GM15510 (cell line): ENCODE measurements around the gene CAPZB.

Source experiments
- POLR2A ChIP-seq: IDR thresholded peaks from 3 replicates; pipeline ENCODE4 v1.6.1; 2011; ENCODE audit warnings: borderline replicate concordance; ENCODE audit not compliant: insufficient read length; ENCODE audit errors: extremely low read depth

CAPZB gene

DNA sequence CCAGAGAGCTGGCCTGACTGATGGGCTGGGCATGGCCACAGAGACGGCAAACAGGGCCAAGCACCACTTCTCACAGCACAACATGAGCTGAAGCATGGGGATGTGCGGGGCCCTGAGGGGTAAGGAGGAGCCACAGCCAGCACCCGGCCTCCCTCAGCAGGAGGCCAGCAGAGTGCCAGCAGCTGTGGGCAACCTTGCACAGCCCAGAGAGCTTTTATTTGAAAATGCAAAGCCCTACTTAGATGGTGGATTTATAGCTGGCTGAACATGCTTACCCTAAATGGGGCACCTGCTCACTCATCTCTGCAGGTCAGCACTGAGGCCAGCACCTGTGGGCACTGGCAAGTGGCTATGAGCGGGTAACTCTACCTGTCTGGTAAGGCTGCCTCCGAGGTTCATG, 129.1 kb downstream of the CAPZB start:
- no peak for TF ChIP-seq POLR2A

- TF ChIP-seq POLR2A, result no peak
These were observed 130.8 kb downstream of the CAPZB start for GRCh38 chr1:19354531-19354981.

GRCh38 chr1:19353596-19353995, 131.7 kb downstream of the CAPZB start:
- no peak for TF ChIP-seq POLR2A

DNA sequence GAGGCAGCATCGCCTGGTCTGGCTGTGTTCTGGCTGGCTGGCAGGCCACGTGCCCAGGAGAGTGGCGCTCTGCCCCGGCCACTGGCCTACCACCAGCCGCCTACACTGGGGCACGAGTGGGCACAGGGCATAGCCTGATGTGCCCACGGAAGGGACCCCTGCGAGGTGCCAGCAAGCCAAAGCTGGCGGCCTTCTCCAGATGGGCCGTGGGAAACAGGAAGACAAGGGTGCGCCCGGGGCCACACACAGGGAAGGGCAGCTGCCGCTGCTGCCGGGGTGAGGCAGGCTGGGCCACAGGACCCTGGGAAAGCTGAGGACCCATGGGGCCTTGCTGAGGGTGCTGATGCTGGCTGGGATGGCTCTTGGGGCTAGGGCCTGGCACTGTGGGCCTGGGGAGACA, 132.5 kb downstream of the CAPZB start:
- no peak for TF ChIP-seq POLR2A

GRCh38 chr1:19351873-19352272, 133.5 kb downstream of the CAPZB start:
- TF ChIP-seq POLR2A, result no peak

DNA sequence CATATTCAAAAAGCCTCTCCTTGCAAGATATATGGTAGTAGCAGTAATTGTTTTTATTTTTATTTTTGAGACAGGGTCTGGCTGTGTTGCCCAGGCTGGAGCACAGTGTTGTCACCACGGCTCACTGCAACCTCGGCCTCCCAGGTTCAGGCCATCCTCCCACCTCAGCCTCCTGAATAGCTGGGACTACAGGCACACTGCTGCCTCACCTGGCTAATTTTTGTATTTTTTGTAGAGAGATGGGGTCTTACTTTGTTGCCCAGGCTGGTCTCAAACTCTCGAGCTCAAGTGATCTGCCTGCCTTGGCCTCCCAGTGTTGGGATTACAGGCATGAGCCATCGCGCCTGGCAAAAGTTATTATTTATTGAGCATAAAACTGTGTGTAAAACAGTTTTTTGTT, 134.8 kb downstream of the CAPZB start:
- TF ChIP-seq POLR2A, result no peak

DNA sequence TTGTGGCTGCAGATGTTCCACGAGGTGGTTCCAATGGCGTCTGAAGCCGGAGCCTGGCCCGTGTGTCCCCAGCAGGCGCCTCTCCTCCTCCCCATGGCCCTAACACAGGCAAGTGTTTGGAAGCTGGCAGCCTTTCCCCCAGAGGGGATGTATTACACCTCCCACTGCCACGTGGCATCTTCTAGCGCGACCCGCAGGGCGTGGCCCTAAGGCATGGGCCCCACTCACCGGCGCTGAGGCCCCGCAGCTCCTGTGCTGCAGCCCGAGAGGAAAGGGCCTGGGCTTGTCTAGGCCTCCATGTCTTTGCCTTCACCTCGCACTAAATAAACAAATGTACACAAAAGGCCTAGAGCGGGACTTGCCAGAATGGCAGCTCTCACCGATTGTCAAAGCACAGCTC, 135.3 kb downstream of the CAPZB start:
- no peak for TF ChIP-seq POLR2A

DNA sequence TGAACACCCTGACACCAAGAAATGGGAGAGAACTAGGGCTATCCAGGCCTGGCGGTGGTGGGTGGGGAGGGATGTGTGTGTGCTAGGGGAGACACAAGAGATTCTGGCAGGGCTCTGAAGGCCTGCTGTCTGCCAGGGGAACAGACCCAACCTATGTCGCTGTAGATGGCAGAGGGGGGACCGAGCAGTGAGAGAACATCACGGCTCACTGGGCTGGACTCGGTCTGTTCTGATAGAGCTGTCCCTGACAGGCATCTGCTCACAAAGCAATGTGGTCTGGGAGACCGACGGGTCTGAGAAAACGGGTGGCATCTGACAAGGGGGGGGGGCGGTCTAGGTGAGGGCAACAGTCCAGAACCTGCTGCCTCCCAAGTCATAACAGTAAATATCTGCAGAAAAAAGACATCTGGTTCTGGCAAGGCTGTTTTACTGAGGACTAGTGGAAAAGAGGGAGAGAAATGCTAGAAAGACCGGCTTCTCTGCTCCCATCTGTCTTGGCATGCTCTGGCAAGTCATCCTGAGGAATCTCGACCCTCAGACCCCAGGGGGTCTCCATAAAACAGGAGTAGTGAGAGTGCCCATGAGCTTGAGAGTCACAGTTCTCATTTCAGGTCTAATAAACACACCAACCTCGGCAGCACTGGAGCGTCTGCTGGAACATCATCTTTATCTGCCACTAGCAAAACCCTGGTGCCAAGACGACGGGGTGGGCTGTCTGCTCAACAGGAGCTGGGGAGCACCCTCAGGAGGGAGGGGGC, 136.7 kb downstream of the CAPZB start:
- no peak for TF ChIP-seq POLR2A

GRCh38 chr1:19347533-19348172, 137.7 kb downstream of the CAPZB start:
- no peak for TF ChIP-seq POLR2A

- no peak for TF ChIP-seq POLR2A
These were observed 139.3 kb downstream of the CAPZB start for GRCh38 chr1:19346026-19346425.

- TF ChIP-seq POLR2A, result no peak
These were observed 139.9 kb downstream of the CAPZB start for GRCh38 chr1:19345391-19345790.

DNA sequence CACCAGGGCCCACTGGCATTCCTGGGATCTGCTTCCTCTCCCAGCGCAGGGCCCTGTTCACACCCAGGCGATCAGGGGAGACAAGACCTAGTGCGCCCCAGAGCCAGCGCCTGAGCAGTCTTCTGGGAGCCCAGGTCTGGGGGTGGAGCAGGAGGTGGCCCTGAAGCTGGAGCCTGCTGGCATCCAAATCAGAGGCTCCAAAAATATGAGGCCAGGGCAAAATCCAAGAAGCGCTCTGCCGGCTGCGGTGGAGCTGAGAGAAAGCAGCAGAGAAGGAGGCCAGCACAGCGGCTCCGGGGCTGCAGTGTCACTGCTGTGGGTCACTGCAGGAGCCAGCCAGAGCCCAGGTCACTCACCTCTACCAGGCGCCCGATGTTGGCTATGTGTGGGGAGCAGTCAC, 140.5 kb downstream of the CAPZB start:
- no peak for TF ChIP-seq POLR2A

- TF ChIP-seq POLR2A, result no peak
These were observed 140.9 kb downstream of the CAPZB start for GRCh38 chr1:19344372-19344810.

DNA sequence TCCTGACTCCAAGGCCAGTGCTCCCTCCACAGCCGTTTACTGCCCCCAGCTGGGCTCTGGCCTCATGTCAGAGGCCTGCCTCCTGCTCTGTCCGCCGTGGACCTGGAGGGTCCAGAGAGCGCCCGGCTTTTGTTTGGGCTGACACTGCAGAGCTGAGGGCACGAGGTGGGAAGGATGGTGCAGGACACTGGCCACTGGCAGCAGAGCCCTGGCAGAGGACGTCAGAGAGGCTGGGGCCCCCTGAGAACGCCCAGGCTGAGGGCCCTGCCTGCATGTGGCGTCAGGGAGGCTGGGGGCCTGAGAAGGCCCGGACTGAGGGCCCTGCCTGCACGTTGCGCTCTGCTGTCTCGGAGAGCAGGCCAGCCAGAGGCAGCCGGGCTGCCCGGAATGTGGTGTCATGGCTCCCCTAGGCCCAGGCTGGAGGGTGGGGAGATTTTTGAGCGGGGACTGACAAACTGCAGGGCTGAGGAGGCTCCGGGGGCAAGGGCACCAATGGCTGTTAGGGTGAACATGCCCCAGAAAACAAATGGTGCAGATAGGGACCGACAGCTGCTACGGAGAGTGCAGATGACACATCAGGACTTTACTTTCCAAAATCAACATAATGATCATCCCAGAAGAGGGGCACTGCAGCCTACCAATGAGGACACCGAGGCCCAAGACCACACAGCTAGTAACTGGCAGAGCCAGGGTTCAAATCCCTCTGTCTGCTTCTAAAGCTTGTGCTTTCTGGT, 141.6 kb downstream of the CAPZB start:
- TF ChIP-seq POLR2A, result no peak

DNA sequence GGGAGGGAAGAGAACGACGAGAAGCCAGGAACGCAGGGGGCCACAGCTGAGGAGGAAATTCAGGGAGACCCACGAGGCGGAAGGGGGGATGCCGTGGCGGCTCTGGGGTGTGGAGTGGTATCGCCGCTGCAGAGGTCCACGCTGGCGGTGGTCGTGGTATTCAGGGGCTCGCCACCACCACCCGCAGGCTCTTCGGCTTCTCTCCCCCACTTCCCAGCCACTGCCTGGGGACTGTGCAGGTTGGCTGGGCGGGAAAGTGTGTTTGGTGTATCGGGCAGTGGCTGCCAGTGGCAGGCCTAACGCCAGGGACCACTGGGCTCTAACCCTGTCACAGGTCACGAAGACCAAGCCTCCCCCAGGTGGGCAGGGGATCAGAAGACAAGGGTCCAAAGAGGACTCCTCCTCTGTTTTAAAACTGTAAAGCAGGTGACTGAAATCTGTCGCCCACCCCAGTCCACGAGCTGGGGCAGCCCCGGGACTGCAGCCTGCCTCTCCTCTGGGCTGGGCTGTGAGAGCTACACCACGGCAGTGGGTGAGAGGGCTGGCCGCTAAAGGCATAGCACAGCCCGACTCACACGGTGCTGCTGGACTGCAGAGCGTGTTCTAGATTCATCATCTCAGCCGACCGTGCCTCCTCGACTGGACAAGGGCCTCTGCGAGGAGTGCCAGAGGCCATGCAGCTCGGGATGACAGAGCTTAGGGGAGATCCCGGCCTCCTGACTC, 142.3 kb downstream of the CAPZB start:
- no peak for TF ChIP-seq POLR2A
